T-helper 1 cell (primary cell): ENCODE results near the gene DOK1.

ENCODE experiments used
- DNase-seq, 5 donors: peaks; one replicate each; pipeline ENCODE4 v3.0.0-alpha.2; 2012 to 2020

Gene DOK1

DNA sequence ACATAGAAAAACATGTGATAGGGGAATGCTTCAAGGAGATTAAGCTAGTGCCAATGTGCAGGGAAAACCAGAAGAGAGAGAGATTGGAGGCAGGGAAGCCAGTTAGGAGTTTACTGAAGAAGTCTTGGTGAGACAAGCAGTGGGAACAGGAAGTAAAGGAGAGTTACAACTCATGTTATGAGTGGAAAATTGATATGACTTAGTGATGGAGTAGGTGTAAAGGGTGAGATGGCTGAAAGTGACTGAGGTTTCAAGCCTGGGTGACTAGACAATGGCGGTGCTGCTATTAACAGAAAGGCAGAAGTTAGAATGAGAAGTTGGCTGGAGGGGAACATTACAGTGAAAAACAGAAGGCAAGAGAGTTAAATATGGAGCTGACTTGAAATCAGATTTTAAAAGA is 16.5 kb downstream of the DOK1 start:
- DNase-seq = no peak

DNA sequence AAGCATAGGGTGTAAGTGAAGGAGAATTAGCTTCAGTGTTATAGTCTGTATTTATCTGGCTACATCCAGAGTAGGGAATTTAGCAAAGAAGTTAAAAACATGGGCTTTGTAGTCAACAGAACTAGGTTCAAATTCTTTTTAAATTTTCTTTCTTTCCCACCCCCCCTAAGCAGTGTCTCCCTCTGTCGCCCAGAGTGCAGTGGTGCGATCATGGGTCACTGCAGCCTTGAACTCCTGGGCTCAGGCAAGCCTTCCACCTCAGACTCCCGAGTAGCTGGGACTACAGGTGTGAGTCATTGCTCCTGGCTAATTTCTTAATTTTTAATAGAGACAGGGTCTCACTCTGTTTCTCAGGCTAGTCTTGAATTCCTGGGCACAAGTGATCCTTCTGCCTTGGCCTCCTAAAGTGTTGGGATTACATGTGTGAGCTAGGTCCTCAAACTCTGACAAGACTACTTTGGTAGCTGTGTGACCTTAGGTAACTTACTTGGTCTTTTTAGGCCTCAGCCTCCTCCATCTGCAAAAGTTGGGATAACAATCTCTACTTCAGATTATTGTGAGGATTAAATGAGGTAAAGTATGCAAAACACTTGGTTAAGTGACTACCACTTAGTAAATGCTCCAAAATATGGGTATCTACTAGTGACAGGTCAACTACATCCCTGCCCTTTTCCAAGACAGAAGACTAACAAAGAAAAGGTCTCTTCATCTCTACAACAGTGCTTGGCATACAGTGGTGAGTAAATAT is 17.8 kb downstream of the DOK1 start:
- no peak for DNase-seq

DNA sequence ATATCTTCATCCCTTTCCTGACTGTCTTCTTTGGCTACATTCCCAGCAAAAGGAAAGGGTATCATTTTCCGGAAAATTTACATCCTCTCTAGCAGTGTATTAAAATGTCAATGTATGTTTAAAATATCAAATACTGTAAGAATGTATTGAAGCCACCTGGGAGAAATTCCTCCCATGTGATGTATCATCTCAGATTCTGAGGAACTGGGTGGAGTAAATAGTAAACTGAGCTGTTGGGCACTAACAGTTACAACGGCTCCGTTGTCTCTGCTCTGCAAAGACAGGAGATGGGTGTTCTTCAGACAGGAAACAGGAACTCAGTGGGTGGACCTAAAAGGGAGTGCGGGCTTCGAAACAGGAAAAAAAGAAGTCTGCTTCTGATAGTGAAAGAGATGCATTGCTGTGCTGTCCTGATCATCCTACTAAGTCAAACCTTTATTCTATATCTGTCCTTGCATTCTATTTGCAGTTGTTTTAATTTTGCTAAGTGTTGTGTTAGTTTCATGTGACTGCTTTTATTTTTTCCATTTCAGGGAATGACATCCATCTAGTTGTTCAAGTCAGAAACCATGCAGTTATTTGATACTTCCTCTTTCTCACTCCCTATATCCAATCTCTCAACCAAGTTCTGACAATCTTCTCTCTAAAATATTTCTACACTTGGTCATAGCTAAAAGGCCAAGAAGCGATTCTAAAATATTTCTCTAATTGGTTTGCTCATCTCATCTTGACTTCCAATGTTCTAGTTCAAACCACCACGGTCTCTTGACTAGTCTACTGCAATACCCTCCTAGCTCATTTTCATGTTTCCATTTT is 19.4 kb downstream of the DOK1 start:
- peak in 1 of 5 donors; percentile 80 for DNase-seq

DNA sequence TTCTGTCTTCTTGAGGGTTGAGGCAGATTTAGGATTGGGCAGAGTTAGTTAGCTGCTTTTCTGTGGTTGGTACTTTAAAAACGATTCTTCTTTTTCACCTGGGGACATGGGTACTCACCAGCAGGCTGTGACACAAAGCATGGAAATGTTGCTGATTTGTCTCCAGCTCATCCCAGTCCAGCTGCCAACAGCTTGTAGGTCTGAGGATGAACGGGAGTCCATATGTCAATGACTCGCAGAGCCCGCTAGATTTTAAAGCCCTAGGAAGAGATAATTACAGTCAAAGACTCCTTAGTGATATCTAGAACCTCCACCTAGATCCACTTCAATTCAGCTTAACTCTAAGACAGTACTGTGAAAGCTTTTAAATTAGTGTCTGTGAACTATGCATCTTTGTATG is 20.8 kb downstream of the DOK1 start:
- no peak for DNase-seq

DNA sequence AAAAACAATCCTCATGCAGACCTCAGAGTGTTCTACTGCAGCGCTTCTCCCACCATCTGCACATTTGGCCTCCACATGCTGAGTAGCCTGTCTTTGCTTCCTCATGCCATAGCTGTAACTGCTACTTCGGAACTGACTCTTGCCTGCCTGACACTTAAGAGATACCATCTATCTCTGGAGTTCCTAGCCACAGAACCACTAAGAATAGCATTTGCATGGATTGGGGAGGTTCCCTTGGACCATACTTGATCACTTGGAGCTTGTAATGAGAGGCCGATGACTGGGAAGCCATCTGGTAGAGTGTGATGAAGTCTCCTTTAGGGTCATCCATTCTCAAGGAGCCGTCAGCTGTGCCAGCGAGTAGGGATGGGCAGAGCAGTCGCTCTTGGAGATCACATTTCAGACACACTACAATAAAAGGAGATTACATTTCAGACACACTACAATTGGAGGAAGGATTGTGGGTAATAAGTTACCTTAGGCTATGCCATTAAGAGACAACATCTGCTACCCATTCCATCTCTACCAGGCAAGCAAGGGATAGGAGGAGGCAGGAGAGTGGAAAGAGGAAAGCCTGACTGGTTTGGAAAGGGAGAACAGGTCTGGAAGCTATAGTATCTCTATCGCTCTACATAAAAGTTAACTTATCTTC is 21.8 kb downstream of the DOK1 start:
- no peak for DNase-seq

DNA sequence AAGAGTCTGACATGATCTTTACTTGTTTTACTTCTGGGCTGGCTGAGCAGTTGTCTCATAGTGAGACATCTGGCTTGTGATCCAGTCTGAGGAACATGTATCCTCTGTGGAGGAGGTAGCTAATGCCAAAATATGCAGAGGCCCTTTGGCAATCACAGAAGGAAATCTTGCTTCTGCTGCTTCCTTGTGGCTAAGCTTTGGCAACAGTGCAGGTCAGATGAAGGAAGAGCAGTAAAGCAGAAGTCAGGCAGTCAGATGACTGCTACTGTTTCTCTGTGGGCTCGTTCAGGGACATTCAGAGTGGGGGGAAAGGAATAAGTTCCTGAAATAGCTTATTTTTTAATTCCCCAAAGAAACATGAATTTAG is 22.3 kb downstream of the DOK1 start:
- no peak for DNase-seq

DNA sequence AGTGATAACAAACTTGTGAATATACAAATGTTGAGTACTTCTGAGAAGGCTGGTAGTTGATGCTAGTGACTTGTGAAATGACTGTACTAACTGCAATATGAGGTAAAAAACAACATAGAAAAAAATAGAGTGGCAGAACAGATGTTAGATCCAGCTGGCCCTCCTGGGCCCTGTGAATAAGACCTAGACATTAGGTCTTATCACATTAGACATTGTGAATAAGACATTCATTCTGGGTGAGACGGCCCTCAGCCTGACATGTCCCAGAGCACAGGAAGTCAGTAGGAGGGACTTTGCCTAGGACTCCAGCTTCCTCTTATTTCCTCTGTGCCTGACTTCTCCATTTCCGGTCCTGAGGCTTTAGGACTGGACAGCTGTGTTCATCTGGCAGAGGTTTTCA is 22.9 kb downstream of the DOK1 start:
- peak in 1 of 5 donors; percentile 71 for DNase-seq

DNA sequence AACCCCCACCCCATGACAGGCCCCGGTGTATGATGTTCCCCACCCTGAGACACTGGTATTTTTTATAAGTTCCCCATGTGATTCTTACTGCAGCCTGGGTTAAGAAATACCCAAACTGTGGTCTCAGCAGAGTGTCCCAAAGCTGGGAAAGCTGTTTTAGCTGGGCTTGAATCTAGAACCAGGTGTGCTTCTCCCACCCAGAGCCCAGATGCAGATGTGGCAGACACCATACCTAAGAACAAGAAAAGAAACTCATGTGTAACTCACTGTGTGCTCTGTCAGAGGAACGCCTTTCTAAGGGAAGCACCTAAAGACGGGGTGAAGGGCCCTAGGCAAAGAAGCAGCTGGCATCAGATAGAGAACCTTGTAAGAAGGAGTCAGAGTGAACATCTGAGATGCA is 23.9 kb downstream of the DOK1 start:
- peak in 1 of 5 donors; percentile 44 for DNase-seq

DNA sequence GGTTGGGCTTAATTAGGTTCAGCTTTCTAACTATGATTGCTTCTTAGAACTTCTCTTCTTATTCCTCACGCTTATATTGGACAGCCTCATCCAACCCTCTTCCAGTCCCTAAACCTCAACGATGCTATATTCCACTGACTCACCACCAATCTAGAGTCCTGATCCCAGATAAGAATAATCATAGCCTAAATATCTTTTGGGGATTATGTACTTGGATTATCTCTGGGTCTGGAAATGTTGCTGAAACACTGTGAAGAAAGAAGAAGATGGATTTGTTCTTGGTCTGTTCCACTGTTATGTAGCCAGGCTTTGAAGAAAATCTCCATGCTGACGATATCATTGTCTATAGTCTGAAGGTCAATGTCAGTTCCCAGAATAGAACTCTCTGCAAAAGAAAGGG is 26.9 kb downstream of the DOK1 start:
- no peak for DNase-seq

DNA sequence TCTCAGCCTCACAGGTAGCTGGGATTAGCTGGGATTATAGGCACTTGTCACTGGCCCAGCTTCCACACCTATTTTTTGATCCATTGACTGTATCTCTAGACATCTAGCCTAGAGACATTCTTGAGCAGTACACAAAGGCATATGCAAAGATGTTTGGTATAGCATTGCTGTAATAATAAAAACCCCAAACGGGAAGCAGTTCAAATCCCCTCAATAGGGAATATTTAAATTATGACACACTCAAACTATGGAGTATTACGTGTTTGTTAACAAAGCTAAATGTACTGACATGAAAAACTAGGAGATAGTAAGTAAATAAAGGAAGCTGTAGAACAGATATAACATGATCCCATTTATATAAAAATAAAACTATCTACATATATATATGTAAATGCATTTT is 27.7 kb downstream of the DOK1 start:
- no peak for DNase-seq

DNA sequence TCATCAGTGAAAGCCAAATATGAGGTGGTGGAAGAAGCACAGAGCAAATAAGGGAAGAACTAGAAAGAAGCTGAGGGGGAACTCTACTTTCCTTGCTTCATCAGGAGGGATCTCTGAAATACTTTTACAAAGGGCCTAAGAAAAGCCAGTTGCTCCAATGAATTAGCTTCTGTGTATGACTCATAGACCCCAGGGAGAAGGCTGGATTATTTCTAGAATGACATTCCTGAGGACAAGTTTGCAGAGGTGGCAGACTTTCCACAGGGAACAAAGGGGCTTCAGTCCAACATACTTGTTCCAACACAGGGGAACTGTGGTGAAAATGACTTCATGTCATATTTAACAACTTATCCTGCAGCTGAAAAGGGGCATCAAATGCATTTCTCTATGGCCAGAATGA is 29.0 kb downstream of the DOK1 start:
- no peak for DNase-seq

DNA sequence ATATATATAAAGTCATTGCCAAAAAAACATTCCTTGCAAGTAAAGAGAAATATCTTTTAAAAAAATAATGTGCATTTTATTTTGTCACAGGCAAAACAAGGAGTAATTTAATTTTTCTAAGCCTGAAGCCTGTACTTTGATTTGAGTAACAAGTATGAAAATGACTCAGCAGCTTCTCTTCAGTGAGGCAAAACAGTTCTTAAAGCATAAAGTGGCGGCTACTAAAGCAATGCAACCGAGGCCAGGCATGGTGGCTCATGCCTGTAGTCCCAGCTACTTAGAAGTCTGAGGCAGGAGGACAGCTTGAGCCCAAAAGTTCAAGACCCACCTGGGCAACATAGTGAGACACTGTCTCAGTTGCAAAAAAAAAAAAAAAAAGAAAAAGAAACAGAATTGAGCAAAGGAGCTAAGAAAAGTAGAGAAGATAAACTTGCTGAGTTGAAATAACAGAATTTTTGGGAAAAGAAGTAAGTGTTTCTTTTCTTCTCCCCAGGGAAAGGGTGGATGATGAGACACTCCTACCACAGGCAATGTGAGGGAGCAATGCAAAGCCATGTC is 29.6 kb downstream of the DOK1 start:
- peak in 1 of 5 donors; percentile 84 for DNase-seq

DNA sequence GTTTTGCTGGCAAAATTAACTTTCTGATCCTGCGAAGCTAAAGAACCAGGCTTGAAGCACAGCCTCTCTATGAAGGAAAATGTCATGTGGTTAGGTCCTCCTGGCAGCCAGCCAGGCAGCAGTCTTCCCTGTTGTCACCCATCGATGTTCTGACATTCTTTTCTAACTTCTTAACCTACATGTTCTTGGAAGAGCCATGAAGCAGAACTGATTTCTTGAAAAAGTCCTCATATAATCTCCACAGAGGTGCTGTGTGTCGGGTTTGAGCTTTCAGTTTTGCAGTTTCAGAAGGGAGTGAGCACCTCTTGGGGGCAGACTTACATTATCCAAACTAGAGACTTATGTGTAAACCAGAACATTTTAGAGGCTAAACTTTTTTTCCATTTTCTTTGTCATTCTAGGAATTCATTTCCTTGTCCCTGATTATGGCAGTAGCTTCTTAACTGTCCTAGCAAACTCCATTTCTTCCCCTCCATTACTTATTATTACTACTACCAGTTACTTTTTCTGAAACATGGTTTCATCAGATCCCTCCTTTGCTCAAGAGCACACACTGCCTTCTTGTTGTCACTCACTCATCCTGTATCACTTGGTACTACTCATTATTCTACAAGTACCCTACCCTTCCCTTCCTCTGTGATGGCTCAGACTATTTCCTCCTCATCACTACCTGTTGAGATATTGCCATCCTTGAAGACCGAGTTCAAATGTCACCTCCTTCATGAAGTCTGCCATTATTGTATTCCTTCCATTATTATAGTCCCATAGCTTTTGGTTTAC is 31.1 kb downstream of the DOK1 start:
- DNase-seq = peak in 1 of 5 donors; percentile 73

DNA sequence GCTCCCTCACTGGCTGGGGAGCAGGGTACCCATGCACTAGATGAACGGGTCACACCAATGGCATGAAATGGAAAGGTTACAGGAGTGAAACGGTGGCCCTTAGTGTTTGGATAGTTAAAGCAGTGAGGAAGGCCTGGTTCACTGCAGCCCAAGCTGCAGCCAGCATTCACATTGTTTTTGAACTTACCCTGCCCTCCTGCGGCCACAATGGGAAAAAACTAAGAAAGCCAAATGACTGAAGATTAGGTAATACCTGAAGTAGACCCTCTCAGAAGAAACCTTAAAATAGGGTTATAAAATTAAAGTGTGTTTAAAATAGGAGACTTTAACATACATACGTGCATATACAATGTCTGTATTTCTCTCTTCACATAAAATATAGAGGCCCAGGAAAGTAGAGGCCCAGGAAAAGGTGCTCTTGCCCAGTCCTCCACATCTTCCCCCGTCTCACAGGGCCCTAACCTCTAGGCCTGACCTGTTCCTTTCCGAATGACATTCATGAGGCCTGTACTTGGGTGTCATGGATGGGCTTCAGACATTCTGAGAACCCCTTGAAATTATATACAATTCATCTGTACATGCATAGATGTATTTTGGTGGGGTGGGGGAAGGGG is 33.3 kb downstream of the DOK1 start:
- DNase-seq = peak in 4 of 5 donors; percentile 33 to 80 (median 36)

DNA sequence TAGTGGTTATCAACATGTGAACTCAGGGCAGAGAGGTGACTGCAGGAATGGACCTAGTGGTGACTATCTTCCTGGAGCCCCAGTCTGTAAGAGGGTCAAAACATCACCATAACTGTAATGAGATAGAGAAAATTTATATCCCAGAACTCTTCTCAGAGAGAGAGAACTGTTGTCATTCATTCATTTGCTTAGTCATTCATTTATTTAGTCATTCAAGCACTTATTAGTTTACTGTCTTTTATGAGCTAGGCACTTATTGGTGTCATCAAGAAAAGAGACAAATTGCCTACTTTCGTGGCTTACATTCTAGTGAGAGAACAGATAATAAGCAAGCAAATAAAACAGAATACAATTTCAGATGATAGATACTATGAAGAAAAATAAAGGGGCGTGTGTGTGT is 34.1 kb downstream of the DOK1 start:
- no peak for DNase-seq

DNA sequence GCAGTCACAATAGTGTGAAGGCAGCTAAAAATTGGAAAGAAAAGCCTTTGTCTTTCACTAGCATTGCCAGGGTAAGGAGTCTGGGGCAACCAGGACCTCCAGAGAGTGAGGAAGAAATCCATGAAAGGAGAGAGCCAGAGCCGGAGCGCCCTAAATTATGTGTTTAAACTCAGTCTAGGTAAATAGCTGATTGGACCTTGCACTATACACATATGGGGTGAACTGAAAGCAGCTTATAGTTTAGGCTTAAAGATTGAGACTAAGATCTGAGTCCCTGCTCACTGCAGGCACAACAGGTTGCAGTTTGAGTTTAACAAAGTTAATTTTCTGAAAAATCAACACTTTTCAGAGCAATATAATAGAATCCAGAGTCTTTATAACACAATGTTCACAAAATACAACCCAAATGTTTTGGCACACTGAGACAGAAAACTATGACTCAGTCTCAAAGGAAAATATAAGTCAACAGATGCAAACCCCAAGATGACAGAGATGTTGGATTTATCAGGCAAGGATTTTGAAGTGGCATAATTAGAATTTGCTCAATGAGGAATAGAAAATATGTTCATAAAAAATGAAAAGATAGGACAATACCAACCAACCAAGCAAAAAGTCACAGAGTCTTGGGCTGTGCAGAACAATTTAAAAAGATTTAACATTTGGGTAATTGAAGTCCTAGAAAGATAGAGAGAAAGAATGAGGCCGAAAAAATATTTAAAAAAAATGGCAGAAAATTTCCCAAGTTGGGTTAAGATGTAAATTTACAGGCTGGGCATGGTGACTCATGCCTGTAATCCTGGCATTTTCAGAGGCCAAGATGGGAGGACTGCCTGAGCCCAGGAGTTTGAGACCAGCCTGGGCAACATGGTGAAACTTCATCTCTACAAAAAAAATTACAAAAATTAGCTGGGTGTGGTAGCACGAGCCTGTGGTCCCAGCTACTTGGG is 39.6 kb downstream of the DOK1 start:
- DNase-seq = no peak

DNA sequence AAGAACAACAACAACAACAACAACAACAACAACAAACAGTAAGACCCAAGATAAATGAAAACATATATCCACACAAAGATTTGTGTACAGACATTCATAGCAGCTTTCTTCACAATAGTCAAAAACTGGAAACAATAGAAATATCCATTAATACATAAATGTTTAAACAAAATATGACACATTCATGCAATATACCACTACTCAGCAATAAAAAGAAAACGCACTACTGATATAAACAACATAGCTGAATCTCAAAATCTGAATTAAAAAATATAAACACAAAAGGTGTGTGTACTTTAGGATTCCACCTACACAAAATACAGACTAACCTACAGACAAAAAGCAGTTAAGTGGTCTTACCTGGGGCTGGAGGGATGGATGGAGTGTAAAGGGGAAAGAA is 42.1 kb downstream of the DOK1 start:
- no peak for DNase-seq

DNA sequence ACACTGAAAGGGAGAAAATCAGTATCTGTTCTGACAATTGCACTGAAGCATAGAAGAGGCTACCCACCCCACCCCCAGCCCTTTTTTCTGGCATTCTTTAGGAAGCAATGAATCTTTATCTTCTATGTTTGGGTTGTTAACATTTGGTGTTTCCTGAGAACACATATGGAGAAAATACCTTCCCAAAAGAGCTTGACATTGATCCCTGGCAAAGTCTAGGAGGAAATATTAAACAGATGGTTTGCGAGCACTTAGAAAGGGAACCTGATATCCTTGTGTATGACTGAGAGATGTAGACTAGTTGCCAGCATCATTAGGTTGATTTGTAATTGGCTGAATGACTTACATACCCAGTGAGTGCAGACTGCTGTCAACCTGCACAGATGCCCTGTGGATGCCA is 42.9 kb downstream of the DOK1 start:
- DNase-seq = no peak

DNA sequence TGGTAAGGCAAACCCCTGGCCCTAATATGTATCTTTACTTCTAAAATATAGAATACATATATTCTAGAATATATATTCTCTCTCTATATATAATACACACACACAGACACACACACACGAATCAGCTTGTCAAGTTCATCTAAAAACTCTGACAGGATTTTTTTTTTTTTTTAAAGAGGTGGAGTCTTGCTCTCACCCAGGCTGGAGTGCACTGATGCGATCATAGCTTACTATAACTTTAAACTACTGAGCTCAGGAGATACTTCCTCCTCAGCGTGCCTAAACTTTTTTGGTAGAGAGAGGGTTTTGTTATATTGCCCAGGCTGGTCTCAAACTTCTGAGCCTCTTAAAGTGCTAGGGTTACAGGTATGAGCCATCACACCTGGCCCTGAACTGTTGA is 45.2 kb downstream of the DOK1 start:
- no peak for DNase-seq

DNA sequence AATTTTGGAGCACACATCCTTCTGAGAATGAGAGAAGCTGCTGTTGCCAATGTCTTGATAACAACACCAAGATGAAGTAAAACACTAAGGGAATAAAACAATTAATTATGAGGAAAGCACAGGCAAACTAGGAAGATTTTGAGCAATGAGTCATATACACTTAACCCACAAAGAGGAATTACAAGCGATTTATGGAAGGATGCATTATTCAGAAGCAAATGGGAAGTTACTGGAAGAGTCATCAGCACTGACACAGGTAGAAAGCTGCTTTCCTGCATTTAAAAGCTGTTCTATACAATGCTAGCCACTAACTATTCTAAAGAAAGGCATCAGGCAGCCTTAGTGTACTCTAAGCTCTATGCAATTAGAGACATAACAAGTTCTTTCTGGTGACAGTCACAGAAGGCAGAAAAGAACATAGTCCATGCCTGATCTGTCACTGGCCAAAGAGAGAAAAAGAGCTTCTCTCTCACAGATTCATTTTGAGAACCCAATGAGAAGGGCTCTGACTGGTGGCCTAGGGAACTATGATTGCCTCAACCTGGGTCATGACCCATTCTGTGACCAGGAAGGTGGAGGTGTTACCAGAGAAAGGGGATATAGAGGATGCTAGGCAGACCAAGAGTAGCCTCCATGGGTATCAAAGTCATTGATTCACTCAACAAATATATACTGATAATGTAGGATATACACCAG is 48.2 kb downstream of the DOK1 start:
- no peak for DNase-seq
